GM19438 (cell line): ENCODE results near the gene CFAP100.

Source experiments
- ATAC-seq: cut with Tn5 transposase; IDR thresholded peaks from one replicate; pipeline ENCODE4 v1.9.1; 2021; ENCODE audit warnings: low read depth; ENCODE audit not compliant: unreplicated experiment

The CFAP100 gene

GRCh38 chr3:126475413-126476114, 80.9 kb downstream of the CFAP100 start, which contains the start of gene ZXDC:
TSS of gene ZXDC (minus strand) at chr3:126475891. CDS start at chr3:126475865, 26 bp downstream.
- peak; percentile 74 for ATAC-seq

- ATAC-seq, result peak; percentile 28
Measured at GRCh38 chr3:126476166-126477060, 81.7 kb downstream of the CFAP100 start.

GRCh38 chr3:126477061-126477380, 82.3 kb downstream of the CFAP100 start:
- ATAC-seq, result no peak

- ATAC-seq, result no peak
Measured at GRCh38 chr3:126478581-126479310, 84.0 kb downstream of the CFAP100 start.

- no peak for ATAC-seq
Measured at GRCh38 chr3:126479642-126480041, 84.9 kb downstream of the CFAP100 start.

GRCh38 chr3:126480206-126480605, 85.5 kb downstream of the CFAP100 start:
- ATAC-seq, result no peak

- no peak for ATAC-seq
Measured at GRCh38 chr3:126480861-126481260, 86.2 kb downstream of the CFAP100 start.

- no peak for ATAC-seq
Measured at GRCh38 chr3:126481808-126482502, 87.2 kb downstream of the CFAP100 start.

- no peak for ATAC-seq
Measured at GRCh38 chr3:126482503-126483255, 88.0 kb downstream of the CFAP100 start.

GRCh38 chr3:126483321-126483761, 88.6 kb downstream of the CFAP100 start:
- ATAC-seq, result no peak

GRCh38 chr3:126484148-126484547, 89.4 kb downstream of the CFAP100 start:
- no peak for ATAC-seq

GRCh38 chr3:126484662-126485061, 90.0 kb downstream of the CFAP100 start:
- no peak for ATAC-seq

- no peak for ATAC-seq
Measured at GRCh38 chr3:126485176-126485897, 90.6 kb downstream of the CFAP100 start.

GRCh38 chr3:126485956-126486355, 91.2 kb downstream of the CFAP100 start:
- ATAC-seq, result no peak
